GM18517 (cell line): ENCODE results near the gene RBP4.

Source experiments
- ATAC-seq: cut with Tn5 transposase; IDR thresholded peaks from one replicate; pipeline ENCODE4 v1.9.1; 2021; ENCODE audit warnings: mild to moderate bottlenecking, moderate library complexity; ENCODE audit not compliant: unreplicated experiment

Gene RBP4

DNA sequence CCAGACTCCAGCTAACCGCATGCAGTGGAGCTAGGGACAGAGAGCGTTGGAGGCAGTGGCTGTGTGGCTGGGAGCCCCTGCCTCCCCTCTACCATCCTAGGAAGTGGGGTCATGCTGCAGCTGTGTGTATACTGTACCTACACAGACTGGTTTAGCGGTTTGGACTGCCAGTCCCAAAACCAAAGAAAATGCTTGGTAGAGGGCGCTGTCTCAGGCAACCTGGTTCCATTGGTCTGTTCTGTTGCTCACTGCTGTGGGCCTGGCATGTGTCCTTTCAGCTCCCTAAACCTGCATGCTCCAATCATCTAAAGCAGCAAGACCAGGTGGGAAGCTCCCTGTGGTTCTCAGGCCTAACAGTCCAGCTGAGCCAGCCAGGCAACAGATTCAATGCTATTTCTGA lies 4.5 kb downstream of the RBP4 start:
- no peak for ATAC-seq

DNA sequence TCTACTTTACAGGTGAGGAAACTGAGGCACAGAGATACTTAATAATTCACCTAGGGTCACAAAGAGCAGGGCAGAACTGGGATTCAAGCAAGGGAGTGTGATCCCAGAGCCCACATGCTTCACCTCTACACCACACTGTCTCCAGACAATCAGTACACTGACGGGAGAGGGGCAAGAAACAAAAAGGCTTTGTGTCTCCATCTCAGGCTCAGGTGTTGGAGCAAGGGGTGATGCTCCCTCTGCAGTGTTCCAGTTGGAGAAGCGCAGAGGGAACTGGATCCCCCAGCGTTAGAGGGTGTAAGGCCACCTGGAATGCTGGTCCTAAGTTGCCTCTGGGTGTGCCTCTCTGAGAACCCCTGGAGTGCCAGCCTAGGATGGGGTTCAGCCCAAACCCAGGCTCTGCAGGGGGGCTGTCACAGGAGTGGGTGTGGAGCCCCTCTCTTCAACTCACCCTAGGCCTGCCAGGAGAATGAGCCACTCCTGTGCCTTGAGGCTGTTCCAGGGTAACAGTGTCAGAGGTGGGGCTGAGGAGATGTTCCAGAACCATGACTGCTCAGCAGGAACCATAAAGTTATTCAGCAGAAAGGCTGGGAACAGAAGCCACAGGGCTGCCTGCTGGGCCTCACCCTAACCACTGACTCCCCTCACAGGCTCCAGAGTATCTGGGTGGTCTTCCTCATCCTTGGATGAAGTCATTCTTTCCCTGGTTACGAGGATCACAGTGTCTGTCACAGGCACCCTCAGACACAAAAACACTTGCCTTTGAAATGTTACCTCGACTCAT lies 5.5 kb downstream of the RBP4 start:
- no peak for ATAC-seq

DNA sequence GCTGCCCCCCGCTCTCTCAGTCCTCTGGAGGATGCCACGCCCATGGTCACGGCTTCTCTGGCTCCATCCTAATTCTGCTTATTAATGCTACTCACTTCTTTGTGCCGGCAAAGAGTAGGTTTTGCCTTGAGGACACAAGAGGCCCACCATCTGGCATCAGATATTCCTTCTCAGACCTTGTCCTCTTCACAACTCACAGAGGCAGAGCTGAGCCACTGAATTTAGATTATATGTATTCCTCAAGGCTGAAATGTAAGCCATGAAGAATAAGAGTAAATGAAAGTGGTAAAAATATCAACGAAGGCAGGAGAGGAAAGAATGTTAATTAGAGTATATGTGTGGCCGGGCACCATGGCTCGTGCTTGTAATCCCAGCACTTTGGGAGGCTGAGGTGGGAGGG lies 6.5 kb downstream of the RBP4 start:
- ATAC-seq = no peak

DNA sequence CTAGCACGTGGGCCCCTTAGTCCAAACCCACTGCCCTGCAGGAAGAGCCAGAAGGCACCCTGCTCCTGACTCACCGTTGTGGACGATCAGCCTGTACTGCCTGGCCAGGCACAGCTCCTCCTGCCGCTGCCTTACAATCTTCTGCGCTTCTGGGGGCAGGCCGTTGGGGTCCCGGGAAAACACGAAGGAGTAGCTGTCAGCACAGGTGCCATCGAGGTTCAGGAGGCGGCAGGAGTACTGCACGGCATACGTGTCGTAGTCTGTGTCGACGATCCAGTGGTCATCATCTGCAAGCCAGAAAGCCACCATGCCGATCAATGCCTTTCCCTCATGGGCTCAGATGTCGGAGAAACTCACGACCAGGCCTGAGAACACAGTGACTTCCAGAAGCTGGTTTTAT lies 7.3 kb downstream of the RBP4 start:
- no peak for ATAC-seq

DNA sequence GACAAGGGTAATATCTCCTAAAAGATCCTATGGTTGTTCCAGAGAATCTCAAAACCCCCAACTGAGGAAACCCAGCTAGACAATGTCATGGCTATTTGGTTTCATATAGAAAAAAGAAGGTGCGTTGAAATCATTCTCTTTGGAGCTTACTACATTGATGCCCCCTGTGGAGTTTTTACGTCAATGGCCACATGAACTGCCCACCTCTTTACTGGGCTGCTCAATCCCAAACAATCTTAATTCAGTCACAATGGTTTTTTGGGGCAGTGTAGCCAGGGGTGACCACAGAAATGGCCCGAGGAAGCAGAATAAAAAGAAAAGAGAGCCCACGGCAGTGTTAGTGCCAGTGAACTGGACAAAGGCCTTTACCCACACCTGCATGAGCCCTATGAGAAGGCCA lies 7.8 kb downstream of the RBP4 start:
- ATAC-seq = no peak

DNA sequence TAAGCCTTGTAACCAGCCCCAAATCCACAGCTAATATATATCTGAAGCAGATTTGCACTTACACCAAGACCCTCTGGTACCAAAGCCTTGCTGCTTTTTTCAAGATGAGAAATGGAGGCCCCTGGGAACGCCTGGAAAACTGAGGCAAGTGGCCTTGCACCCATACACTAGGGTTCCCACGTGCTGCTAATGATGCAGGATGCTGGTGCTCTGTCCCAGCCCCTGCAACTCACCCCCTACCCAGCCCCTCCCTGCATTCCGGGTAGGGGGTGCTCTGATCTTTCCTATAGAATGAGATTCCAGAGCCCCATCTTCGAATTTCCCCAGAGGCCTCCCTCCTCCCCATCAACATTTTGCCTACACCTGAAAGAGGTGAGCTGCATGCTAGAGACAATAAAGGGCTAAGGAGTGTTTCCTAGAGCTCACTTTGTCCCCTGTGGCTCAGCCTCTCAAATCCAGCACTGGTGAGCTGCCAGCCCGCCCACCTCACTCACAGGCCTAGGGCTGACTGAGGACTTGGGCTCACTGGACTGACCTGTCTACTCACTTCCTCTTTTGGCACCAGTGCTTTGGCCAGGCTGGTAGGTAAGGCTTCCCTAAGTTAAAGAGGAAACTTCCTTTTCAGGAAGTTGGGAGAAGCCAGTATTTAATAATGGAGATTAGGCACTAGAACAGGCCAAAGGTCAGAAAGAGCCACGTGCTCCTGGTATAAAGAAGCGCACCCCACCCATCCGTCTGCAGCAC lies 9.8 kb downstream of the RBP4 start:
- ATAC-seq = no peak

DNA sequence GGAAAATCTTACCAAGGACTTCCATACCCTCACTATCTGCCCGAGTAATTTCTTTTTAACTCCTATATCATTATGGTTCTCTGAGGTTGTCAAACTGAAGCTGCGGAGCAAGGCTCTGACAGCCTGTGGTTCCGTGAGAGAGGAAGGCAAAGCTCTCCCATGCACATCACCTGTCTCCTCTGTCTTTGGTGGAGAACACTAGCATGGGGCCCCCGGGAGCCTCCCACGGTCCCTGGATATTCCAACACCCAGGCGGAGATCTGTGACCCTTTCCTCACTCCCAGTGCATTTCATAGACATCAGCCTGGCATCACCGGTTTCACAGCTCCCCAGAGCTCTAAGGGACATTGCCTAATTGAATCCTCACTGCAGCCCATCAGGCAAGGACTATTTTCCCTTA lies 10.4 kb downstream of the RBP4 start:
- no peak for ATAC-seq

DNA sequence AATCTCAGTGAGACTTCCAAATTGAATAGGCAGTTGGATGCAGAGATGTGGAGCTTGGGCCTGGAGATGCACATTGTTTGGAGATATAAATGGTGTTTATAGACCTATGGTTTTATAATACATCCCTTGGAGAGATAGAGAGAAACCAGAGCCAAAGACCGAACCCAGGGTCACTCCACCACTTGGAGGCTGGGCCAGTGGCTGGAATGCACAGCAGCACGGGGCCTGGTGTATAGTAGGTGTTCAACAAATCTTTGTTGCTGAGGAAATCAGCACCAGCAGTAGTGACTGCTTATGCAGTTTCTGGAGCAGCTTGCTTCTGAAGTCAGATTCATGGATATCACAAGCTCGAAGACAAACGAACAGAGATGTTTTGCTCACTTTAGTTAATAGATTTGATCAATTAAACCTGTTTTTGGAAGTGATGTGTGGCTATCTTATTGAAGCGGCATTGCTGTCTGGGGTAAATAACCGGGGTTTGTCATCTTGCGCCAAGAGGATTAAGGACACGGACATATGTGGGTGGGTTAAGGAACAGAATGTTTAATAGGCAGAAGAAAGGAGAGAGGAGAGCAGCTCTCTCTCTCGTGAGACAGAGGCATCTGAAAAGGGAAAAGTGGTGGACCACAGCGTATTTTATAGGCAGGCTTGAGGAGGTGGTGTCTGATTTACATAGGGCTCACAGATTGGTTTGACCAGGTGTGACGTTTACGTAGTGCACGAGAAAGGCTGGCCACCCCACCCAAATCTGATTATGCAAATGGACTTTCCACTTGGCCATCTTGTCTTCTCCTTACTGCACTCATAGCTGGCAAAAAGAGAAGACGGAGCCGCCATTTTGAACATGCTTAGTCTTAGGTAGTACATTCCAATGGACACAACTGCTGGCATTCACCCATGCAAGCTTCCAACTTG lies 11.1 kb downstream of the RBP4 start:
- ATAC-seq = no peak

DNA sequence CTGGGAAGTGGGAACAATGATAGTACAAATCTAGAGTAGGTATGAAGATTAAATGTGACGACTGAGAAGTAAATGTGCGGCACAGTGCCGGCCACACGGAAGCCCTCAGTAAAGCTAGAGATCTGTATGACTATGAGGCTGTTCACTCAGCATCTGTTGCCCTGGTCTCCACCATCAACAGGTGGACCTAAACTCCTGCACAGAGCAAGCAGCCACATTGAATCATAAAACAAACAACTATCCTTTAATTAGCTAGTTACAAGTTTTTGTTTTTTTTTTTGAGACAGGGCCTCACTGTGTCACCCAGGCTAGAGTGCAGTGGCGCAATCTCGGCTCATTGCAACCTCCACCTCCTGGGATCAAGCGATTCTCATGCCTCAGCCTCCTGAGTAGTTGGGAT lies 16.6 kb downstream of the RBP4 start:
- no peak for ATAC-seq

DNA sequence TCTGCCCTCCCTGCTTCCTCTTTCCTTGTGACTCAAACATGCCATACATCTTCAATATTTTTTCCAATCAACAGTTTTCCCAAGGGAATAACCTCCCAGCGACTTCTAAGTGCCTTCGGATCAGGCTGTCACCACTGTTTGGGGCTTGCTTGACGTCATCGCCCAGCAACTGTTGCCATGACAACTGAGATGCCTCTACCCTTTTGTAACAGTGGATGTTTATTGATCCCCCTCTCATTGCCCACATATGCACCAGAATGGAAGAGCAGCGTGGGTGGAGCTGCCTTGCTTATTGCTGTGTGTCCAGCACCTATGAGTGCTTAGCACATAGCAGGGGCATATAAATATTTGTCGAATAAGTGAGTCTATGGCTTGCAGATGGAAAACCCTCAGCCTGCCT lies 20.2 kb downstream of the RBP4 start:
- ATAC-seq = no peak

DNA sequence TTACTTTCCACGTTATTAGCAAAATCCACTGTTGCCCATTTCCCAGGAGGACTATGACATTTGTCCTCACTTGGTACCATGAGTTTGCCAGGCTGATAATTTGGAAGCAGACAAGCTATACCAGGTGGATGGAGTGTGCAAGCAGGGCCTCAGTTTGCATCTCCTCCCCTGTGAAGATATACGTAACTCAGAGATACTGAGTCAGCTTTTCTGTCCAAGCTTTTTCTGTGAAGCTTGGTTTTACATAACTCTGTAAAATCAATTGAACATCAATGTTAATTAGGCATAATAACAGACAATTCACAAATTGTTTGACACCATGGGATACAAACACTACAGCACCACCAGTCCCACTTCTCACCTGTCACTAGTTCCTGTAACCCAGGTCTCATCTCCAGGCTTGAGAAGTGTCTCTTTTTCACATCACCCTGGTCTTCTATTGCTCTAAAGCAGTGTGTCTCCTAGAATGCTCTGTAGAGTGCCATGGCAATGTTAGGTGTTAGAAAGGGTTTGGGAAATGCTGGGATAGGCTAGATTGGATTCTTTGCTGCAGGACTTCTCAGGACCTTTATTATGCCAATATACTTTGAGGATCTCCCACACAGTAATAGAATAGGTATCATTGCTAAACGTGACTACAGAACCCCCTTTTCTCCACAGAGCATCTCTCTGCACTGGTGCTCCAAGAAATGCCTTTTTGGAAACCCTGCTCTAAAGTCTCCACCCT lies 20.9 kb downstream of the RBP4 start:
- no peak for ATAC-seq

DNA sequence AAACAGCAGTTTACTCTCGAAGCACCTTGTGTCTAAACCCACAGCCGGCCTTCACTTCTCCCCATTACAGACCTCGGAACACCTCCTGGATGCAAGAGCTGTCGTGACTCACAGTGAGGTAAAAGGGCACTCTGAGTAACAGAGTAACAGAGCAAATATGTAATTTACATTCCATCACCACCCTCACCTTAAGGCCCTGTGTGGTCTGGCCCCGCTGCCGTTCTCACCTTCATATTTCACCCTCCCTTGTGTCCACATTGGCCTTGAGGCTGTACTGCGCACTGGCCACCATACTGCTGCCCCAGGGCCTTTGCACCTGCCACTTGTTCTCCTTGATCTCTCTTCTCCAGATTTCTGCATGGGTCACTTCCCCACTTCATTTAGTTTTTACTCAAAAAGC lies 21.9 kb downstream of the RBP4 start:
- no peak for ATAC-seq

DNA sequence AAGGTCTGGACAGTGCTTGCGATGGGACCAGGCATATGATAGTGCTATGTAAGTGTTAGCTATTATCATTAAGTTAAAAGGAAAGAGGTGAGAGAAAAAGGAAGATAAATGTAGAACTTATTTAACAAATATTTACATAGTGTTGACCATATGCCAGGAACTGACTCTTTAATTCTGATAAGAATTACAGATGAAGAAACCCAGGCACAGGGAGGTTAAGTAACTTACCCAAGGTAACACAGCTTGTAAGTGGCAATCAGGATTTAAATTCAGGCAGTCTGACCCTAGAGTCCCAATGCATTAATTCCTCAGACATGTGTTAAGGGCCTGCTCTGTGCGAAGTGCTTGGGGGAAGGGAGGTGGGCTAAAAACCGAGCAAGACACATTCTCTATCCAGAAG lies 23.5 kb downstream of the RBP4 start:
- no peak for ATAC-seq

DNA sequence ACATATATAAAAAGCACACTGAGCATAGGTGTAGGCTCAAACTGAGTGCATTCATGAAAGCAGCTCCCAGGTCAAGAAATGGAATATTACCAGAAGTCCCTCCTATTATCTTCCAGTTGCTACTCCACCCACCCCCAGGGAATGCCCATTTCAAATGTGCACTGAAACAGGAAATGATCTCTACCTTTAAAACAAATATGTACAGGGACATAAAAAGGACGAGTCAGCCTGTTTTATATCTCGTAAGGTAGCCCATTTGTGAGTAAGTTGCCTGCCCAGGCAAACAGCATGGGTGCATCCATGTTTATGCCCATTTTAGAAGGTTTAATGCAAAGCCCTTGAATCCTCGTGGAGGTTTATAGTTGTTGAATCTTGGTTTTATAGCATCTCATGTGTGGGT lies 24.1 kb downstream of the RBP4 start:
- no peak for ATAC-seq

DNA sequence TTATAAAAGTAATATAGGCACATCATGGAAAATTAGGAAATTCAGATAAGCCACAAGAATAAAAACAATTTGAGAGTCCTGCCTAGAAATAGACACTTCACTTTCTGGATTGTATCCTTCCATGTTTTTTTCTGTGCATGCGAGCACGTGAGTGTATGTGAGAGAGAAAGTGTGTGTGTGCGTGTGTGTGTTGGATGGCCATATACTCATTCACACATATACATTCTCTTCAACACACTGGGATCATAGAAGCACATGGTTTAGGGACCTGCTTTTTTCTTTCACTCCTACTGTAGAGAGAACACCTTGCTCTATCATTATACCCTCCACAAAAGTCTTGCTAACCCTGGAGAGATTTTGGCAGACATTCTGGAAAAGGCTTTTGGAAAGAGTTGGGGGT lies 27.1 kb downstream of the RBP4 start:
- no peak for ATAC-seq

DNA sequence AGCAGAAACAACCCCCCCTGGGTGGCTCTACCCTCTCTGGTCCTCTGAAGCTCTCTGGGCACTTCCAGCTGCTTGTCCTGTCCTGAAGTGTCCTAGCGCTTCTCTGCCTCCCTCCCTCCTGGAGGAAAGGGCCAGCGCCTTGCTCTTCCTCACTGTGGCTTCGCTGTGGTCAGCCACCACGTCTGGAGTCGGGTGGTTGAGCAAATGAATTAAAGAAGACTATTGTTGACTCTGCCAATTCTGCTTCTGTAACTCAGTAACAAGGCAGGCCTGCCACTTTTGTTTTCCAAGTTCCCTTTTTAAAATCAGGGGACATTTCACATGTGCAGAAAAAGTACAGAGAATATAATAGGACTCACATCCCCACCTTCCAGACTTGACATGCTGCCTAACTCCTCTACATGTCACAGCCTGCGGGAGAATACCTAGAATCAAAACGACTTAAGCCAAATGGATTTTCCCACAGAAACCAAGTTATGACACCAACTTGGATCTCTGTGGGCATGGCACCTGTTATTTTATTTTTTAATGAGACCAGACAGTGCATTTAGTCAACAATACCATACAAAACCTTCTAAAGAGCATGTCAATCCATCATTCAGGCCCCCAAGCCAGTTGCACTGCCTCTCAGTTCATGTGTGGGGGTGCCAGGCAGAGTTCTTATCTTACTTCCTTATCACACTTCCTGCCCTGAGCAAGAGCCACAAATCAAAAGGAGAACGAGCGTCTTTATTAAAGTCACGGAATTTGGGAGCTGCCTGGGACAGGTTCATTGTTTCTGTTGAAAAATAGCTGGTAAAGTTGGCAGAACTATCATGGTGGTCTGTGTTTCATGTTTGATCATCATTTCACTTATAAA lies 27.8 kb downstream of the RBP4 start:
- ATAC-seq = no peak

DNA sequence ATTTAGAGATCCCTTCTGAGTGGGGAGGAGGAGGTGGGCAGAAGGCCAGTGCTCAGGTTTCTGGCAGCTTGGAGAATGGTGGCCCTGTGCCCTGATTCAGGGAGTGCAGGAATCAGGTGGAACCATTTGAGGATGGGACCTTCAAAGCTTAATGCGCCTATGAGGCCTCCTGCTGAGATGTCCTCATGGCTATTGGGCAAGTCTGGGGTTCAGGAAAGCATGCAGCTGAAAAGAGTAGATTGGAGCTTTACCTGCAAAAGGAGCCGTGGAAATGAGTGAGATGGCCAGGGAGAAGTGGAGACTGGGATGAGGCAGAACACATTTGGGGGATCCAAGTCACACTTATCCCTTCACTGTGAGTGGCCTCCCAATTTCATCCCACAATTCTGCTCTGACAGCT lies 28.4 kb downstream of the RBP4 start:
- ATAC-seq = no peak

DNA sequence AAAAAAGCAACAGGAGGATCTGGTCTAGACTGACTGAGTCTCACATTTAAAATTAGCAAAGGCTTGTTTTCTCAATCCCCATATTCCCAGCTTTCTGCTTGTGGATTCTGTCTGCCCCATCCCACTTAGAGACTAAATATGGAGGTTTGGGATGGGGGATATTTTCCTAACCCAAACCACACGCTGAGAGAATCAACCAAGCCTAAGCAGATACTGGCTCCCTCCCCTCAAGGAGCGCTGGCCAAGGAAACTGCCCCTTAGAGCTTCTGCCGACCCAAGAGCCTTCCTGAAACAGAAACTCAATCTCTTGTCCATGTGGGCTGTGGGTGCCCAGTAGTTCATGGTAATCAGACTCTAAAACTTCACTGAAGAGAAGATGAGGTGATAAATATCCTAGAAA lies 30.7 kb downstream of the RBP4 start:
- ATAC-seq = no peak

DNA sequence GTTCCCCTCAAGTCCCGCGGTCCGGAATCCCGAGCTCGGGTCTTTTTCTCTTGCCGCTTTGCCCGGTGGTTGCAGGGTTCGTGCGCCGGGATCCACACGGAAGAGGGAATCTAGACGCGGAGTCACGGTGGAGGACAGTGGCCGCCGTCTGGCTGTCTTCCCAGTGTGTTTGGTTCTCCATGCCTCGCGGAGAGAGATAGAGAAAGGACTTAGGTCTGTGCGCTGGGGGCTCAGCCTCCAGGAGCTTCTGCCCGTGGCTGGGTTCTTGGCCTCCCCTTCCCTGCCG lies 33.0 kb downstream of the RBP4 start:
- ATAC-seq = no peak
